Measurements from ENCODE around the gene FCGR3A.
"Not testable (repeated sequence)": the region's sequence is repeated elsewhere in the genome, so short reads cannot be mapped to it uniquely, and the experiment has no call there.

FCGR3A gene

DNA sequence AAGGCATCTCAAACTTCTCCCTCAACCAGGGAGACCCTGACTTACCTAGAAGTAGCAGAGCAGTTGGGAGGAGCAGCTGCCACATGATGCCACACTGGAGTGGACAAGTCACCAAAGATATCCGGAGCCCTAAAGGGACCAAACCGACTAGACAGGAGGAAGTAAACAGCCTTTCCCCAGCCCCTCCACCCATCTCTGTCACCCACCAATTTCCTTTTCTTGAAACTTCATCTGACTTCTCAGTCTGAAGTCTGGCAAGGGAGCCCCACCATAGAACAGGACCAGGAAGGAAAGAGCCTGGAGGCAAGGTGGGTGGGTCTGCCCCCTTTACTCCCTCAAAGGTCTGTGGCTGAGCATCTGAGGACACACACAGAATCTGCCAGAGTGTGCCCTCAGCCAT lies at the start of gene FCGR3A:
Gene FCGR3A (minus strand): TSS at position 167 of the 400 bp plus-strand sequence. CDS start 82 bp downstream, at position 85.
- no peak for DNase-seq (ENCODE audit: low spot score)

DNA sequence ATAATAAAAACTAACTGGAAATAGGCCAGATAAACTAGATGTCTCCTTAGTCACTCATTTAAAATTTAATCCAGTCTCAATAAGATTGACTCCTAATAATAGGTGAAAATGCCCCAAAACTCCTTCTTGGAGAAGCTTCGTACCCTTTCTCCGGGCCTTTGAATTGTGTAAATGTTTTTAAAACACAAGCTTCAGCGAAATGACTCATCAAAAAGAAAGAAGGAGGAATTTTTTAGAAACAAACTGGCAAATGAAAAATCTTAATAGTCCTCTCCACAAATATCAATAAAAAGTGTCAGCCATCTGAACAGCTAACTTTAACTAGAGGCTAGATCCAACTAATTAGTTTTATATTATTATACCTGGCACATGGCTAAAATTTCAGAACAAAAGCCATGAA lies 47.5 kb upstream of the FCGR3A start:
- not testable (repeated sequence) for DNase-seq (ENCODE audit: low spot score)

DNA sequence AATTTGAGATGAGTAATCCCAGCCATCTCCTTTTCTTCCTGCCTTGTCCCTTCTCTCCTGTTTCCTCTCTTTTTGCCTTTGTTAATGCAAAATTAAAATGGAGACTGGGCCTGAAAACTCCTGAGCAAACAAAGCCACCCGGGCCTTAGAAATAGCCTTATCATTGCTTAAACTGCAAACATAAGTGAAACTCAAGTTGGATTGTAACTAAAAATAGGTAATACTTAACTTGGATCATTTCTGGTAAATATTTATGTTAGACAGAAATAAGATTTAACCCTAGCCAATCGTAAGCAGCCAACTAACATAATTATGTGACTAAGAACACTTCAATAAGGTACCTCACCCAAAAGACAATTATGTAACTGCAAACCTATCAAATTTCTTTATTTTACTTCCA lies 46.0 kb upstream of the FCGR3A start:
- not testable (repeated sequence) for DNase-seq (ENCODE audit: low spot score)

DNA sequence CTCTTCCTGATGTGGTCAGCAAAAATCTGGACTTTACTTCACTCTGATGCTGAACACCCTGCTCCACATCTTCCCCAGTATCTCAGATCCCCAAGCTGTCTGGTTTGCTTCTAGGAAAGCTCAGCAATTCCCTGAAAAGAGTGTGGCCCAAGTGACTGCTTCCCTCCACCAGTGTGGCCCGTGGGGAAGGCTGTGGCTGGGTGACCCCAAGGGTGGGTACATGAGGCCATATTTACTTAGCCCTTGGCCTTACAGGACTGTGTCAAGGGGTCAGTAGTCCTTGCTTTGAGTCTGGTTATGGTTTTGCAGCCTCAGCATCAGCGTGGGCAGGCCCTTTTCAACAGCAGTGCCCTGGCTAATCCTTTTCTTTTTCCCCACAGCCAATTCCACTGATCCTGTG lies 45.6 kb upstream of the FCGR3A start:
- not testable (repeated sequence) for DNase-seq (ENCODE audit: low spot score)

- DNase-seq (ENCODE audit: low spot score): not testable (repeated sequence)
These were observed 44.8 kb upstream of the FCGR3A start for GRCh38 chr1:161594269-161594984.

DNA sequence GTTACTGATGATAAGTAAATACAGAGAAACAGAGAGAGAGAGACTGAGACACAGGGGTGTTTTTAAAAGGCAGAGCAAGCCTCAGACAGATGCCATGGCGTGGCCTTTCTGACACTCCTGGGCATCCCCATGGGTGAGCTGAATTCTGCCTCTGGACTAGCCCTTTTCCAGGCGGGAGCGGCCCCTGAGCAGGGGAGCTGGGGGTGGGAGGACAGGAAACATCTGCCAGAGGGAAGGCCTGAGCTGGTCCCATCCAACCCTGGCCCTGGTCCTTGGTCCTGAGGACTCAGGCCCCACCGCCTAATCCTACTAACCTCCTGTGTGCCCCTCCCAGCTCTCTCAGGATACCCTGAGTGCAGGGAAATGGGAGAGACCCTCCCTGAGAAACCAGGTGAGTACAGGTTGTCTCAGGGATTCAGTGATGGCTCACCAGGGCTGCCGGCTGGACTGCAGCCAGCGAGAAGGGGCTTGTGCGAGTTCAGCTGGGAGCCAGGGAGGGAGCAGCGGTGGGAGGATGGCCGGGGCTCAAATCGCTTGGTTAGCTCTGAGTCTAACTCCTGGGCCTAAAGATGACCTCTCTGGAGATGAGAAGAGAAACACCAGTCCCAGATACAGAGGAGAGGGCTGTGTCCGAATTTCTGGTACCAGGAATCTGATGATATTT lies 43.6 kb upstream of the FCGR3A start:
- not testable (repeated sequence) for DNase-seq (ENCODE audit: low spot score)

DNA sequence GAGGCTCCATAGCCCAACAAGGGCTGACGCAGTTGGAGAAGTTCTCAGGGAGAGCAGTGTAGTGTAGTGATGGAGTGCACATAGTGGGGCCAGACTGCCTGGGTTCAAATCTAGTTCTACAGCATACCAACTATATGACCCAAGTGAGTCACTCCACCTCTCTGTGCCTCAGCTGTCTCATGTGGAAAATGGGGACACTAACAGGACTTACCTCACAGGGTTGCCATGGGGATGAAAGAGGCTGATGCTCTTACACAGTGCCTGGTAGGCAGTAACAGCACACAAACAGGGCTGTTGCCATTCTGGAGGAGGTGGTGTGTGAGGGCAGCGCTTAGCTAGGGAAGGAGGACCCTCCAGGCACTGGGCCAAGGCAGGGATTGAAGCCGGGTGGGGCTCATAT lies 43.0 kb upstream of the FCGR3A start:
- not testable (repeated sequence) for DNase-seq (ENCODE audit: low spot score)

- DNase-seq (ENCODE audit: low spot score): not testable (repeated sequence)
These were observed 40.3 kb upstream of the FCGR3A start for GRCh38 chr1:161589920-161590319.

DNA sequence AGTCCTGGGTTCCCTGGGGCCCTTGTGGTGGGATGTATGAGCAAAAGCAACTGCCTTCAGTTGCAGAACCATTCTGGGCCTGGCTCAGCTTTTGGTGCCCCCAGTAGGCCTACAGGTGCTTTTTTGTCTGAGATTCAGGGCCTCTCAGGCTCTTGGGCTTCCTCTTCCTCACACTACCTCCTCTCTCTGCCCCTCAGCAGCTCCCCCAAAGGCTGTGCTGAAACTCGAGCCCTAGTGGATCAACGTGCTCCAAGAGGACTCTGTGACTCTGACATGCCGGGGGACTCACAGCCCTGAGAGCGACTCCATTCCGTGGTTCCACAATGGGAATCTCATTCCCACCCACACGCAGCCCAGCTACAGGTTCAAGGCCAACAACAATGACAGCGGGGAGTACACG lies 39.7 kb upstream of the FCGR3A start:
- DNase-seq (ENCODE audit: low spot score): not testable (repeated sequence)

DNA sequence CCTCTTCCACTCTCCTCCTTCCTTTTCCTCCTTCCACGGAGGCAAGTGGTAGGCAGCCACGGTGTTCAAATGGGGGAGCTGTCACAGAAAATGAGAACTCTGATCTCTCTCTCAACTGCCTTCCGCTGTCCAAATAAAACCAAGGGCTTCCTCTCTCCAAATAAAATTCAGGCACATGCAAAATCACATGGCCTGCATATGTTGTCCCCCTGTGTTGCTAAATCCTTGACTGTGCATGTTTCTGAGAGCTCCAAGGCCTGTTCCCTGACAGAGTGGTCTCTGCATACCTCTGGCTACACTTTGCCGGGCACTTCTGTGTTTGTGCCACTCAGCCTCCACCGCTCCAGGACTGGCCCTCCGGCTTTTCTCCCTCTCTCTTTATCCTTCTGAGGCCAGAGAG lies 39.0 kb upstream of the FCGR3A start:
- not testable (repeated sequence) for DNase-seq (ENCODE audit: low spot score)

DNA sequence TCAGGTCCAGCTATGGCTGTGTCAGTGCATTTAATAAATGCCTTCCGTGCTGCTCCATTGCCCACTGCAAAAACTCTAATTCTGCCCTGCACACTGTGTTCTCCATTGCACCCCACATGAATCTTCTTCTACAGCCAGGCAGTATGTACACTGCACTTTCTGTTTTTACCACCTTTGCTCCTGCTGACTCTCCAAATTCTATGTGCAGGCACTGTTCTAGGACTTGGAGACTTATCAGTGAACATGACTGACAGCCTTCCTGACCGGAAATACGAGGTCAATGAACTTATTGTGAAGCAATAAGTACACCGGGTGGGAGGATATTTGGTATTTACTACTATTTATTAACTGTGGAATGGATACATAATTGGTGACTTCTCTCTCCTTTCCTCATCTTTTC lies 33.3 kb upstream of the FCGR3A start:
- not testable (repeated sequence) for DNase-seq (ENCODE audit: low spot score)

- DNase-seq (ENCODE audit: low spot score): not testable (repeated sequence)
These were observed 31.4 kb upstream of the FCGR3A start for GRCh38 chr1:161580879-161581537.

- not testable (repeated sequence) for DNase-seq (ENCODE audit: low spot score)
These were observed 30.4 kb upstream of the FCGR3A start for GRCh38 chr1:161579856-161580507.

DNA sequence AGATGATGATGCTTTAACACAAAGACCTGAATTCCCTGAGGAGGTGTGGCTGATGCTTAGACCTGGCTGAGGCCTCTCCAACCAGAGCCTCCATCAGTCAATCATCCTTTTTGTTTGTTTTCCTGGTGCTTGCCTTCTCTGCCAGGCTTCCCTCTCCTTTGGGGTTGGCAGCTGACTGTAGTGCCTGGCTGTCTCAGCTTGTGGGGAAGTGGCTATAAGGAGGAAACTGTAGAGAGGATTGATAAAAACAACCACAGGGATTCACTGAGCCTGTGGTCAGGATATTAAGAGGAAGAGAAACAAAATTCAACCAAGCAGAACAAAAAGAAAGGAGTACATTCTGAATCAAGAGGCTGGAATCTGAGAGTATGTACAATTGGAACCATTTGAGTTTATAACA lies 27.1 kb upstream of the FCGR3A start:
- DNase-seq (ENCODE audit: low spot score): not testable (repeated sequence)

GRCh38 chr1:161571703-161572102 lies 22.1 kb upstream of the FCGR3A start:
- not testable (repeated sequence) for DNase-seq (ENCODE audit: low spot score)

GRCh38 chr1:161566602-161566960 lies 17.0 kb upstream of the FCGR3A start:
- not testable (repeated sequence) for DNase-seq (ENCODE audit: low spot score)

DNA sequence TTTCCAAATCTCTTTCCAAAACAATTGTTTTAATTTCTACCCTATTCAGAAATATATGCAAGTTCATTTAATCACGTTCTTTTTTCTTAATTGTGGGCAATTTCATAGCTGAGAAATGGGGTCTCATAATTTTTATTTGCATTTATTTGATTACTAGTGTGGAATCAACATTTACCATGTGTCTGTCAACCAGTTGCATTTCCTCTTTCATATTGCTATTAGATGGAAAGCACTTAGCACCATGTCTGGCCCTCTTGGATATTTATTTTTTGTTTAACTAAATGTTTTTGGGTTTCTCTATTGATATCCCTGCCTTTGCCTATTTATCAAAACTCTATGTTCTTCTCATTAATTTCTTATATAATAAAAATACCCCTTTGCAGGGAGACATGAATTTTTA lies 13.9 kb upstream of the FCGR3A start:
- DNase-seq (ENCODE audit: low spot score): not testable (repeated sequence)

DNA sequence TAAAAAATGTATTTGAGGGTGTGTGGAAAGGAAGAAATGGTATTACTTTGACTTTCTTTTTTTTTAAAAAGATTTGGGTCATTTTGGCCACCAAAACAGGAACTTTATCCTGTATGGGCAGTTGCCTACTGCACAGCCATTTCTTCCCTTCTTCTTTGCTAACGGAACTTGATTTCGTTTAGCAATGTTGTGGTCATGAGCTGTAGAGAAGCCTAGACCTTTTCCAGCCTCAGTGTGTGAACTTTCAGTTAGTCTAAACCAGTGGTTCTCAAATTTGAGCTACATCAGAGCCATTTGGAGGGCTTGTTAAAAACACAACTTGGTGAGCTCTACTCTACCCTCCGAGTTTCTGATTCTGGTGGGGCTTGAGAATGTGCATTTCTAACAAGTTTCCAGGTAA lies 12.8 kb upstream of the FCGR3A start:
- not testable (repeated sequence) for DNase-seq (ENCODE audit: low spot score)

GRCh38 chr1:161560960-161561715 lies 11.5 kb upstream of the FCGR3A start:
- not testable (repeated sequence) for DNase-seq (ENCODE audit: low spot score)

DNA sequence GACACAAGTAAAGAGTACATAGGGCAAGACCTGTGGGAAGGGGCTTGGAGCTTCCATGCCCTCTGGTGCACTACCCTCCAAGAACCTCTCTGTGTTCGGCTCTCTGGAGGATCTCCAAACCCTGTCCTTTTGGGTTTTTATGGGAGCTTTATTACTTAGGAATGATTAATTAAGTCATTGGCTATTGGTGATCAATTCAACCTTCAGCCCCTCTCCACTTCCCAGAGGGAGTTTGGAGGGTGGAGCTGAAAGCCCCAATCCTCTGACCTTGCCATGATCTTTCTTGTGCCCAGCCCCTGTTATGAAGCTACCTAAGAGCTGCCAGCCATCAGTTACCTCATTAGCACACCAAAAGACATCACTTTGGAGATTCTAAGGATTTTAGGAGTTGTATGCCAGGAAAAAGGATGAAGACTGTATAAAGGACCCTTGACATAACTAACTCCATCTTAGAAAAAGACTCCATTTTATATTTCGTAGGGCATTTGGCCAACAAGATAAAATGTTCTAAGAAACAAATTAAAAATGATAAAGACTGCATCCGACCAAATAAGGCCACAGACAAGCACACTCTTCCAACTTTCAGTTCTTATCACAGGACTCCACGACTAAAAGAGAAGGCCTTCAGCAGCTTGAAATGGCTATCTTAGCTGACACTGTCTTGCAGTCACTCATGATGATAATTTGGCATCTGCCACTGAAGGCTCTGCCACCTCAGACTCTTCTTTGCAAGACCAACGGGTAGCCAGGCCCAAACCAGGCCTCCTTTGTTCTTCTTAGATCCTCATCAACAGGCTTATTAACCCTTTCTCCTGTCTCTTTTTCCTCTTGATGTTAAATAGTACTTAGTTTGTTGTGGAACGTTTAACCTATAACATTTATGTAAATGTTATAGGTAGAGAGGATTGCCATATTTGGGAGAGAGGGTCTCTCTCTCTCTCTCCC lies 8.2 kb upstream of the FCGR3A start:
- DNase-seq (ENCODE audit: low spot score): not testable (repeated sequence)

DNA sequence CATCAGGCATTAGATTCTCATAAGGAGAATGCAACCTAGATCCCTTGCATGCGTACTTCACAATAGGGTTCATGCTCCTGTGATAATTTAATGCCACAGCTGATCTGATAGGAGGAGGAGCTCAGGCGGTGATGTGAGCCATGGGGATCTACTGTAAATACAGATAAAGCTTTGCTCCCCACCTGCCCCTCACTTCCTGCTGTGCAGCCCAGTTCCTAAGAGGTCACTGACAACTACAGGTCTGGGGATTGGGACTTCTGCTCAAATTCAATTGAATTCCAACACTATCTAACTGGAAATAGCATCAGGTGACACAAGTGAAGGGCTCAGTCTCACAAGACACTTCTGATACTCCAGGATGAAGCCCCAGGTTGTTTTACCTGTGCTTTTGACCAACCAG lies 7.4 kb upstream of the FCGR3A start:
- DNase-seq (ENCODE audit: low spot score): not testable (repeated sequence)
